Pancreas (tissue), 10 donors: ENCODE results near the gene MECR. TPM values are rescaled to one million over a fixed set of nuclear protein-coding genes. Genes with fewer than 3 reads are reported as not detected.

Experiments
- ATAC-seq, 4 donors: fragments of 200-7000 bp; cut with Tn5 transposase; one replicate each; pipeline versions ENCODE4 v1.8.0 to v1.9.1; 2020; ENCODE audit warnings: mild to moderate bottlenecking in 4 of 4, moderate library complexity in 4 of 4
- DNase-seq, 6 donors: peaks; one replicate each; pipeline ENCODE4 v3.0.0-alpha.2; 2020
- FAIRE-seq: peaks from 2 replicates; lab custom pipeline; 2012; peaks lifted over from hg19 to GRCh38; lab: Jason Lieb, UNC
- H3K27ac ChIP-seq, 4 donors: fragments of 200-600 bp; sonication (generic); 1 replicate in 3 of 4; 2 replicates in 1 of 4; pipeline versions ENCODE4 v1.5.0 to v1.8.0; 2020
- H3K27me3 ChIP-seq, 4 donors: fragments of 200-600 bp; one replicate each; pipeline ENCODE4 v1.8.0; 2021
- H3K36me3 ChIP-seq, 3 donors: fragments of 200-600 bp; sonication (generic) in 1 of 3; one replicate each; pipeline versions ENCODE4 v1.5.0 to v1.8.0; 2020 to 2021
- H3K4me1 ChIP-seq, 3 donors: fragments of 200-600 bp; one replicate each; pipeline ENCODE4 v1.8.0; 2021
- H3K4me3 ChIP-seq, 4 donors: fragments of 200-600 bp; sonication (generic) in 2 of 4; one replicate each; pipeline versions ENCODE4 v1.5.0 to v1.8.0; 2020 to 2021
- H3K9me3 ChIP-seq, 4 donors: fragments of 200-600 bp; one replicate each; pipeline ENCODE4 v1.8.0; 2021
- CTCF ChIP-seq, 4 donors: fragments of 200-600 bp; sonication (generic) in 3 of 4; IDR thresholded peaks; one replicate each; pipeline versions ENCODE4 v1.5.0 to v1.8.0; 2021; ENCODE audit warnings: antibody characterized with exemption in 4 of 4
- WGBS, 2 donors: extraction: QIAGEN DNeasy Blood & Tissue Kit; methylation state at CpG; one replicate each; pipeline ENCODE4 v1.1.7; 2013; 5-methylcytosine and 5-hydroxymethylcytosine counted together
- intact Hi-C, 3 donors: fragments of 100-400 bp; cut with DNase I; formaldehyde crosslinking; loops; one replicate each; pipeline versions ENCODE4 v1.11.1 to v1.14.2; 2022
- polyA plus RNA-seq, 2 donors: library from polyadenylated mRNA; stranded (reverse); fragments of 200-250 nt; gene quantifications; one replicate each; pipeline ENCODE4 v1.2.3, GENCODE V29; 2013
- total RNA-seq, 6 donors: library from RNA; stranded (reverse); fragmentation: NEBNext Ultra II Directional in 4 of 6; extraction: Animal tissue kit (Norgen Biotek cat#: 25700) in 4 of 6; gene quantifications; one replicate each; pipeline versions ENCODE4 v1.2.1 to v1.2.4, GENCODE V29; 2021 to 2023
- donor health status: healthy with polysubstance abuse.
- donor health status: DM: no; HTN: no; CAD: no; lungs with moderate emphysema.
- donor health status: DM: no; HTN: no; CAD: no.
- donor health status: control.
- donor health status: control.
- donor health status: Bipolar disorder and iron deficiency.
- donor health status: DM: yes; HTN: yes; CAD: no.
- donor health status: DM: no; HTN: no; CAD: no.
- donor health status: DM: no; HTN: no; CAD: no.
- donor health status: DM: yes; HTN: yes; CAD: no.

The MECR gene
- total and polyA plus RNA-seq, 8 donors: 9.0 to 19.6 (median 10.5) TPM

DNA sequence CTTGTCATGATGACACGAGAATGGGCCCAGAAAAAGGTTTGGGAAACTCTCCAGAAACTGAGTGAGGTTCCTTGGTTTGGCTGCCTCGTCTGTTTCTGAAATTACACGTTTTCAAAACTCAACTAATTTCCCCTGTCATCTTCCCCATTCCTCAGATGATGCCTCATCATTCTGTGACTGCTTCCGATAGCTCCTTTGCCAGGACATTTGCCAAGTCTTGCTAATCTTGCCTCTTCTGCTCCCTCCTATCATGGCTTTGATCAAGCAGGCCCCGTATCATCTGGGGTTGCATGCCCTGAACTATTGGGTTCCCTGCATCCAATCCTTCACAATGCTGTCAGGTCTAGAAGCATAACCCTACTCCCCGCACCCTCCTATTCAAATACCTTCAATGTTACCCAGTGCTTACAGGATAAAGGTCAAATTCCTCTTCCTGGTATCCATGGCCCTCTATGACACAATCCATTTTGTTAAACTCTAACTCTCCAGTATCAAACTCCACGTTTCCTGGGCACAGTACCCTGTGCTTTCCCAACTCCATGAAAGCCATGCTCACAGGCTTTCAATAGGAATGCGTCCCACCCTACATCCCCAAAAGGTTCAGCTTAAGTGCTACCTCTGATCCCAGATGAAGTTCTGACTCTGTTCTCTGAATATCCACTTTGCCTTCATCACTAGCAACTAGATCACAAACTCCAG lies 84.8 kb downstream of the MECR start:
- ATAC-seq (peak; percentile 47 to 80 (median 68)), DNase-seq (no peak), FAIRE-seq (no peak)
- intact Hi-C loops: no loop called here
- no peaks in the 10 kb centered on the region for H3K27me3 ChIP-seq
- TF ChIP-seq CTCF (IDR thresholded peaks at IDR 0.05): no peak
- H3K4me3 ChIP-seq: no peak overlapping the region
- H3K36me3 ChIP-seq: peaks cover 2 to 36% (median 29%) of the 10 kb centered on the region in 3 donors
- H3K4me1 ChIP-seq: peaks cover 0 to 2% (median 0%) of the 10 kb centered on the region in 3 donors
- H3K9me3 ChIP-seq: no peaks in the 10 kb centered on the region
- WGBS, 2 donors: 64 to 70% methylated on average over 8 of the region's 8 CpGs
- peak overlapping the region in 2 of 4 donors; percentile 16 to 33 for H3K27ac ChIP-seq

GRCh38 chr1:29144178-29144577 lies 86.6 kb downstream of the MECR start:
- WGBS, 2 donors: 97% methylated on average over 2 of the region's 2 CpGs
- FAIRE-seq: no peak
- intact Hi-C loops: no loop called here
- Histone ChIP-seq H3K27ac (no peak overlapping the region), H3K4me1 (peaks cover 0 to 2% (median 0%) of the 10 kb centered on the region in 3 donors), H3K36me3 (peaks cover 2 to 19% (median 15%) of the 10 kb centered on the region in 3 donors), H3K9me3 (no peaks in the 10 kb centered on the region), H3K4me3 (no peak overlapping the region), H3K27me3 (no peaks in the 10 kb centered on the region)
- ATAC-seq: no peak
- DNase-seq: no peak
- TF ChIP-seq CTCF (IDR thresholded peaks at IDR 0.05): no peak

GRCh38 chr1:29142714-29143113 lies 88.0 kb downstream of the MECR start:
- FAIRE-seq (no peak), DNase-seq (no peak), ATAC-seq (no peak)
- Histone ChIP-seq H3K4me1 (peaks cover 0 to 2% (median 0%) of the 10 kb centered on the region in 3 donors), H3K36me3 (peaks cover 0 to 4% (median under 1%) of the 10 kb centered on the region in 3 donors), H3K4me3 (no peak overlapping the region), H3K27me3 (no peaks in the 10 kb centered on the region), H3K27ac (no peak overlapping the region), H3K9me3 (no peaks in the 10 kb centered on the region)
- intact Hi-C loops: no loop called here
- no peak for TF ChIP-seq CTCF (IDR thresholded peaks at IDR 0.05)
- WGBS, 2 donors: 91 to 96% methylated on average over 2 of the region's 2 CpGs

Other genes starting within 250 kb of the MECR start
- 1 to 10 TPM in 1 of 6 donors, under 1 TPM in 5; 0.23 to 1.3 (median 0.65) TPM for gene TMEM200B, start 107.0 kb downstream of the MECR start, total RNA-seq
- under 1 TPM; 0.72 to 0.94 TPM for gene TMEM200B, start 107.0 kb downstream of the MECR start, polyA plus RNA-seq
- gene SRSF4, start 49.0 kb downstream of the MECR start, total RNA-seq: 10 to 100 TPM; 22.6 to 38.7 (median 26.6) TPM
- 10 to 100 TPM; 56.8 to 72.6 TPM for gene SRSF4, start 49.0 kb downstream of the MECR start, polyA plus RNA-seq
- gene PTPRU, start 5.6 kb upstream of the MECR start, total RNA-seq: 10 to 100 TPM; 12.3 to 20.9 (median 15.7) TPM
- 10 to 100 TPM; 13.7 to 16.6 TPM for gene PTPRU, start 5.6 kb upstream of the MECR start, polyA plus RNA-seq